ENCODE measurements around the gene SYNJ1. TPM values are rescaled to one million over a fixed set of nuclear protein-coding genes. Genes with fewer than 3 reads are reported as not detected.

SYNJ1 gene
- total and polyA plus RNA-seq, 9 of the 15 experiments (the other 6 are each of a cell fraction or from before 2014, with no cell fraction given): 2.4 to 10.6 (median 5.6) TPM

DNA sequence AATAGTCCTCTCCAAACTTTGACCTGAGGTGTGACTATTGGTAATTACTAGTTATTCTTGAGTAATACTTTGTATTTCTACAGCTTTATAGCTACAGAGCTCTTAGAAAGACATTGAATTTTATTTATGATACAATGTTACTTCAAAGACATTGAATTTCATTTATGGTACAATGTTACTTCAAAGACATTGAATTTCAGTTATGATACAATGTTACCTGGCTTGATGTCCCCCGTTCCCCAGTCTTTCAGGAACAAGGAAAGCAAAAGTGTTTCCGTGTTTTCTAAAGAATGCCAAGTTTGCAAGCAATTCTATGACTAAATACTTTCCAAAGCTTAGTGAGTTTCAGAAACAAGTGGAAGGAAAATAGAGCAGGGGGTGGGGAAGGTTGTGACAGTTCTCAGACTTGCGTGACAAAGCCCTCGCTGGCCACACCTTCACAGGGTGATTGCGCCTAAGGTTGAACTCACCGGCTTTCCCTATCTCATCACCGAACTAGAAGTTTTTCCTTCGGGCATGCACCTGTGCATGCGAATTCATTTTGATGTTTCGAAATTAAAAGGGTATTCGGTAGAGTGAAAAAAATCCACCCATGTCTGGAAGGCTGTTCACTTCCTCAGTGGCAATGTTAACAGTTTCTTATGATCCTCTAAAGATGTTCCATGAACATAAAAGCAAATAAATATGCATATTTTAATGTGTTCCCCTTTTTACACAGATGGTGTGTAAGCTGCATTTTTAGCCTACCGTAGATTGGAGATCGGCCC lies 44.7 kb upstream of the SYNJ1 start (continued):
- TF ChIP-seq ZNF407 (IDR thresholded peaks at IDR 0.05; ENCODE audit: low read depth): peak; percentile 83
- TF ChIP-seq E2F3 (CRISPR knock-in tag; IDR thresholded peaks at IDR 0.05): no peak
- TF ChIP-seq RREB1 (CRISPR knock-in tag; IDR thresholded peaks at IDR 0.05): no peak
- no peak for TF ChIP-seq MNT (conservative IDR thresholded peaks at IDR 0.05)
- peak; percentile 65 for TF ChIP-seq TAF9B (IDR thresholded peaks at IDR 0.05; ENCODE audit: partially characterized antibody)
- TF ChIP-seq NKRF (IDR thresholded peaks at IDR 0.05; ENCODE audit: borderline replicate concordance): no peak
- no peak for TF ChIP-seq SMARCE1 (IDR thresholded peaks at IDR 0.05)

All from K562 (cell line).